Pancreas (tissue), 10 donors: ENCODE results near the gene RASGRF1. TPM values are rescaled to one million over a fixed set of nuclear protein-coding genes. Genes with fewer than 3 reads are reported as not detected.

ENCODE experiments used
- ATAC-seq, 4 donors: fragments of 200-7000 bp; cut with Tn5 transposase; one replicate each; pipeline versions ENCODE4 v1.8.0 to v1.9.1; 2020; ENCODE audit warnings: mild to moderate bottlenecking in 4 of 4, moderate library complexity in 4 of 4
- DNase-seq, 6 donors: peaks; one replicate each; pipeline ENCODE4 v3.0.0-alpha.2; 2020
- FAIRE-seq: peaks from 2 replicates; lab custom pipeline; 2012; peaks lifted over from hg19 to GRCh38; lab: Jason Lieb, UNC
- H3K27ac ChIP-seq, 4 donors: fragments of 200-600 bp; sonication (generic); 1 replicate in 3 of 4; 2 replicates in 1 of 4; pipeline versions ENCODE4 v1.5.0 to v1.8.0; 2020
- H3K27me3 ChIP-seq, 4 donors: fragments of 200-600 bp; one replicate each; pipeline ENCODE4 v1.8.0; 2021
- H3K36me3 ChIP-seq, 3 donors: fragments of 200-600 bp; sonication (generic) in 1 of 3; one replicate each; pipeline versions ENCODE4 v1.5.0 to v1.8.0; 2020 to 2021
- H3K4me1 ChIP-seq, 3 donors: fragments of 200-600 bp; one replicate each; pipeline ENCODE4 v1.8.0; 2021
- H3K4me3 ChIP-seq, 4 donors: fragments of 200-600 bp; sonication (generic) in 2 of 4; one replicate each; pipeline versions ENCODE4 v1.5.0 to v1.8.0; 2020 to 2021
- H3K9me3 ChIP-seq, 4 donors: fragments of 200-600 bp; one replicate each; pipeline ENCODE4 v1.8.0; 2021
- CTCF ChIP-seq, 4 donors: fragments of 200-600 bp; sonication (generic) in 3 of 4; IDR thresholded peaks; one replicate each; pipeline versions ENCODE4 v1.5.0 to v1.8.0; 2021; ENCODE audit warnings: antibody characterized with exemption in 4 of 4
- WGBS, 2 donors: extraction: QIAGEN DNeasy Blood & Tissue Kit; methylation state at CpG; one replicate each; pipeline ENCODE4 v1.1.7; 2013; 5-methylcytosine and 5-hydroxymethylcytosine counted together
- intact Hi-C, 3 donors: fragments of 100-400 bp; cut with DNase I; formaldehyde crosslinking; loops; one replicate each; pipeline versions ENCODE4 v1.11.1 to v1.14.2; 2022
- polyA plus RNA-seq, 2 donors: library from polyadenylated mRNA; stranded (reverse); fragments of 200-250 nt; gene quantifications; one replicate each; pipeline ENCODE4 v1.2.3, GENCODE V29; 2013
- total RNA-seq, 6 donors: library from RNA; stranded (reverse); fragmentation: NEBNext Ultra II Directional in 4 of 6; extraction: Animal tissue kit (Norgen Biotek cat#: 25700) in 4 of 6; gene quantifications; one replicate each; pipeline versions ENCODE4 v1.2.1 to v1.2.4, GENCODE V29; 2021 to 2023
- donor health status: healthy with polysubstance abuse.
- donor health status: DM: no; HTN: no; CAD: no; lungs with moderate emphysema.
- donor health status: DM: no; HTN: no; CAD: no.
- donor health status: control.
- donor health status: control.
- donor health status: Bipolar disorder and iron deficiency.
- donor health status: DM: yes; HTN: yes; CAD: no.
- donor health status: DM: no; HTN: no; CAD: no.
- donor health status: DM: no; HTN: no; CAD: no.
- donor health status: DM: yes; HTN: yes; CAD: no.

RASGRF1 gene
- total and polyA plus RNA-seq, 8 donors = 0.35 to 8.4 (median 2.1) TPM

- 47 to 74% methylated on average over 2 of the region's 2 CpGs for WGBS, 2 donors
- intact Hi-C loops = no loop called here
- no peak overlapping the region for H3K27ac ChIP-seq
- DNase-seq = no peak
- H3K4me1 ChIP-seq = no peaks in the 10 kb centered on the region
- H3K9me3 ChIP-seq = no peaks in the 10 kb centered on the region
- no peak for TF ChIP-seq CTCF (IDR thresholded peaks at IDR 0.05)
- H3K36me3 ChIP-seq = no peaks in the 10 kb centered on the region
- no peak for FAIRE-seq
- H3K4me3 ChIP-seq = no peak overlapping the region
- no peaks in the 10 kb centered on the region for H3K27me3 ChIP-seq
- ATAC-seq = no peak
Measured at GRCh38 chr15:79023546-79023890, 67.1 kb downstream of the RASGRF1 start.

GRCh38 chr15:79018960-79019359 lies 71.6 kb downstream of the RASGRF1 start:
- intact Hi-C loops = no loop called here
- TF ChIP-seq CTCF (IDR thresholded peaks at IDR 0.05) = no peak
- H3K9me3 ChIP-seq = no peaks in the 10 kb centered on the region
- no peaks in the 10 kb centered on the region for H3K4me1 ChIP-seq
- 49 to 60% methylated on average over 3 to 4 of the region's 4 CpGs for WGBS, 2 donors
- FAIRE-seq = no peak
- H3K27ac ChIP-seq = no peak overlapping the region
- no peaks in the 10 kb centered on the region for H3K36me3 ChIP-seq
- no peaks in the 10 kb centered on the region for H3K27me3 ChIP-seq
- DNase-seq = no peak
- ATAC-seq = no peak
- no peak overlapping the region for H3K4me3 ChIP-seq

DNA sequence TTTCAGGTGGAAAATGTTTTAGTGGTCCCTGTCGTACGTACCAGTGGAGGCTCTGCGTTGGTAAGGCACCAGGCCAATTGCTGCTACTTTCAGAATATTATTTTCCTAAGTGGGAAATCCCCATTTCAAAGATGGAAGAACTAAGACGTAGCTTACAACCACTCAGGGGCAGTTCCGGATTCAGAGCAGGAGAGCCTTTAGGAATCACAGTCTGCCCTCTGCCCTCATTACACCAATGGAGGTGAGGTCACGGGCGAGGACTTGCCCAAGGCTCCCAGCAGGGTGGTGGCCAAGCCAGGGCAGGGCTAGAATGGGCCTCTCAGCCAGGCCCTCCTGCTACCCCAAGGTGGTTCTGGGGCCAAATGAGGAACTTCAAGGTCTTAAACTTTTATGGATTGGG lies 72.6 kb downstream of the RASGRF1 start:
- H3K4me1 ChIP-seq = no peaks in the 10 kb centered on the region
- H3K9me3 ChIP-seq = no peaks in the 10 kb centered on the region
- no peaks in the 10 kb centered on the region for H3K27me3 ChIP-seq
- DNase-seq (no peak), ATAC-seq (no peak), FAIRE-seq (no peak)
- H3K4me3 ChIP-seq = no peak overlapping the region
- WGBS, 2 donors = 78 to 84% methylated on average over 7 of the region's 7 CpGs
- H3K27ac ChIP-seq = no peak overlapping the region
- no peak for TF ChIP-seq CTCF (IDR thresholded peaks at IDR 0.05)
- H3K36me3 ChIP-seq = no peaks in the 10 kb centered on the region
- intact Hi-C loops = no loop called here

- Histone ChIP-seq H3K27ac (no peak overlapping the region), H3K4me3 (no peak overlapping the region), H3K27me3 (no peaks in the 10 kb centered on the region), H3K9me3 (no peaks in the 10 kb centered on the region), H3K36me3 (no peaks in the 10 kb centered on the region), H3K4me1 (no peaks in the 10 kb centered on the region)
- TF ChIP-seq CTCF (IDR thresholded peaks at IDR 0.05) = no peak
- ATAC-seq (no peak), FAIRE-seq (no peak), DNase-seq (no peak)
- 80 to 86% methylated on average over 8 to 10 of the region's 10 CpGs for WGBS, 2 donors
- intact Hi-C loops = no loop called here
Measured at GRCh38 chr15:79016527-79017170, 73.9 kb downstream of the RASGRF1 start.

DNA sequence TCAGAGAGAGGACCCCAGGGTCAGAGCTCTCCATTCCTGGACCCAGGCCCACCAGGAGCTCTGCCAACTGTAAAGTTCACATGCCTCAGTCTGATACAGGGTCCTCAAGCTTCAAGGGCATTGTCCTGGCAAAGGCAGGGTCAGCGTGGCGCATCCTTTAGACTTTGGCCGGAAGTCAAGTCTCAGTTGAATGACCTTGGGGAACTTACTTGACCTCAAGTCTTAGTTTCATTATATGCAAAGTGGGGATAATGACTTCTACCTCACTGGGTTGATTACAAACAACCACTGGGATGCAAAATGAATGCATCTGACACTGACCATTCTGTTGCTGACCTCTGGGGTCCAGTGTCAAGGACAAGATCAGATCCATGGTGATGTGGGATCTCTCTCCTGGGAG lies 75.2 kb downstream of the RASGRF1 start:
- Histone ChIP-seq H3K4me3 (no peak overlapping the region), H3K27me3 (no peaks in the 10 kb centered on the region), H3K27ac (no peak overlapping the region), H3K4me1 (no peaks in the 10 kb centered on the region), H3K36me3 (no peaks in the 10 kb centered on the region), H3K9me3 (no peaks in the 10 kb centered on the region)
- WGBS, 2 donors = 32 to 35% methylated on average over 3 of the region's 3 CpGs
- intact Hi-C loops = no loop called here
- TF ChIP-seq CTCF (IDR thresholded peaks at IDR 0.05) = no peak
- FAIRE-seq = no peak
- no peak for DNase-seq
- no peak for ATAC-seq
